ENCODE results near the gene NMNAT2. TPM values are rescaled to one million over a fixed set of nuclear protein-coding genes. Genes with fewer than 3 reads are reported as not detected.

The NMNAT2 gene
- polyA plus RNA-seq, 1 donor from 2014 or later, result 43.8 TPM

DNA sequence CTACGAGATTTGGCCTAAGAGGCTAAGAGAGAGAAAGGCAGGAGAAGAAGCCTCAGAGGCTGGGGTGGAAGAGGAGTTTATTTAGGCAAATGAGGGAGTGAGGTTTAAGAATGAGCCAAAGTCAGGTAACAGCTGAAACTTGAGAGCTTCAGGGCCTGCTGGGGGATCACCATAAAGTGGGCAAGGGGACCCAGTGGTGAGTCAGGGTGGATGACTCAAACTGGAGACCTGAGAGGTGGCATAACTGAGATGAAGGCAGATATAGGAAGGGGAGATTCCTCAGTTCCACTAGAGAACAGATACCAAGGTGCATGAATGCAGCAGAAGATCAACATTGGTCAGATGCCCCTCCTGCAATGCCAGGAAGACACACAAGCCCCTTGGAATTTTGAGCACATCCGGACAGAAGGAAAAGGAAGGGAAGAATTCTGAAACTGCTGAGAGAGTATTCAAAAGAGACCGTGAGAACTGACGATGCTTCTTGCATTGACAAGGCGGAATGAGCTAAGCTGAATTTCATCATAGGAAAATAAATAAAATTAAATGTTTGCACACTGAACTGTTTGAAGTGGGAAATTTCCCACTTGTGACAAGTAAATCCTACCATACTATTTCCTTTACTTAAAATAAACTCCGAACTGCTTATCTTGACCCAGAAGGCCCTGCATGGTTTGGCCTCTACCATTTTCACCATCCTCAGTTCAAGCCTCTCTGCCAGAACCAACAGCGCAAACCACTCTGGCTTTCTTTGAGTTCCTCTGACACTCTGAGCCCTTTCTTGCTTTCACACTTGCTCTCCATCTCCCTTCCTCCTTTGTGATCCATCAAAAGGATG, 94.1 kb downstream of the NMNAT2 start:
- H3K9me2 ChIP-seq (ENCODE audit: insufficient read depth, low read length), result no peaks in the 10 kb centered on the region
- H2AFZ ChIP-seq (ENCODE audit: low read depth, low read length), result no peak overlapping the region
- H3K36me3 ChIP-seq (ENCODE audit: insufficient read depth, low read length), result no peaks in the 10 kb centered on the region
- H3K27ac ChIP-seq (ENCODE audit: low read length), result no peak overlapping the region
- H3F3A ChIP-seq (ENCODE audit: insufficient read depth, low read length, poor library complexity, severe bottlenecking), result no peaks in the 10 kb centered on the region
- no peak overlapping the region for H3K4me2 ChIP-seq (ENCODE audit: low read length)
- no peak overlapping the region for H3K9ac ChIP-seq (ENCODE audit: low read length)
- TF ChIP-seq REST (IDR thresholded peaks at IDR 0.05; ENCODE audit: borderline replicate concordance), result no peak
- TF ChIP-seq SMC3 (conservative IDR thresholded peaks at IDR 0.05; ENCODE audit: poor library complexity), result no peak
- TF ChIP-seq RAD21 (conservative IDR thresholded peaks at IDR 0.05), result no peak
- no peak for TF ChIP-seq POLR2AphosphoS5 (IDR thresholded peaks at IDR 0.05)
- TF ChIP-seq EZH2 (IDR thresholded peaks at IDR 0.05; ENCODE audit: borderline replicate concordance, insufficient read depth, low read length, poor library complexity, severe bottlenecking), result no peak
- TF ChIP-seq MXI1 (conservative IDR thresholded peaks at IDR 0.05; ENCODE audit: poor library complexity, severe bottlenecking), result no peak
- no peak for TF ChIP-seq TAF1 (IDR thresholded peaks at IDR 0.05; ENCODE audit: low read depth)
- TF ChIP-seq, protein P1, sequence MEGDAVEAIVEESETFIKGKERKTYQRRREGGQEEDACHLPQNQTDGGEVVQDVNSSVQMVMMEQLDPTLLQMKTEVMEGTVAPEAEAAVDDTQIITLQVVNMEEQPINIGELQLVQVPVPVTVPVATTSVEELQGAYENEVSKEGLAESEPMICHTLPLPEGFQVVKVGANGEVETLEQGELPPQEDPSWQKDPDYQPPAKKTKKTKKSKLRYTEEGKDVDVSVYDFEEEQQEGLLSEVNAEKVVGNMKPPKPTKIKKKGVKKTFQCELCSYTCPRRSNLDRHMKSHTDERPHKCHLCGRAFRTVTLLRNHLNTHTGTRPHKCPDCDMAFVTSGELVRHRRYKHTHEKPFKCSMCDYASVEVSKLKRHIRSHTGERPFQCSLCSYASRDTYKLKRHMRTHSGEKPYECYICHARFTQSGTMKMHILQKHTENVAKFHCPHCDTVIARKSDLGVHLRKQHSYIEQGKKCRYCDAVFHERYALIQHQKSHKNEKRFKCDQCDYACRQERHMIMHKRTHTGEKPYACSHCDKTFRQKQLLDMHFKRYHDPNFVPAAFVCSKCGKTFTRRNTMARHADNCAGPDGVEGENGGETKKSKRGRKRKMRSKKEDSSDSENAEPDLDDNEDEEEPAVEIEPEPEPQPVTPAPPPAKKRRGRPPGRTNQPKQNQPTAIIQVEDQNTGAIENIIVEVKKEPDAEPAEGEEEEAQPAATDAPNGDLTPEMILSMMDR (IDR thresholded peaks at IDR 0.05; ENCODE audit: poor library complexity, severe bottlenecking), result no peak
- no peak for TF ChIP-seq EP300 (conservative IDR thresholded peaks at IDR 0.05; ENCODE audit: poor library complexity, severe bottlenecking)
- no peaks in the 10 kb centered on the region for H3K79me2 ChIP-seq (replicated peaks; ENCODE audit: insufficient read depth, low read length)
- H4K20me1 ChIP-seq (ENCODE audit: insufficient read depth), result no peaks in the 10 kb centered on the region
- no peaks in the 10 kb centered on the region for H3K9me3 ChIP-seq (ENCODE audit: low read length)
- no peak overlapping the region for H3K4me3 ChIP-seq (ENCODE audit: low read length)
- H3K27me3 ChIP-seq (ENCODE audit: insufficient read depth, low read depth, low read length), result no peaks in the 10 kb centered on the region

DNA sequence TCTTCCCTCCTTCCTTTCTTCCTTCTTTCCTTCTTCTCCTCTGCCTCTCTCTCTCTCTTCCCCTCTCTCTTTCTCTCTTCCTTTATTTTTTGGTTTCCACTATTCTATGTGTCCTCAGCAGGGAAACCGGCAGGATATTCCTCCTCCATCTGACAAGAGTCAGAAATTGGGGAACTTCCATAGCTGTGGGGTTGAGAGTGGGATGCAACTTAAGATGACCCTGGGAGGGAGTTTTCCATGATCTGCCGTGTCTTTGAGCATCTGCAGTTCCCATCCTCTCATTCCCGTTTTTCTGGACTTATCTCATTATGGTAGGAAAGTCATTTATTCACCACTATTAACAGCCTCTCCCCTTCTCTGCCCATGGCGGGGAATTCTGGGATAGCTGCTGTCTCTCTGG, 98.6 kb downstream of the NMNAT2 start:
- Histone ChIP-seq H3F3A (ENCODE audit: insufficient read depth, low read length, poor library complexity, severe bottlenecking) (no peaks in the 10 kb centered on the region), H3K27ac (ENCODE audit: low read length) (no peak overlapping the region), H3K79me2 (replicated peaks; ENCODE audit: insufficient read depth, low read length) (no peaks in the 10 kb centered on the region), H3K36me3 (ENCODE audit: insufficient read depth, low read length) (no peaks in the 10 kb centered on the region), H3K9me2 (ENCODE audit: insufficient read depth, low read length) (no peaks in the 10 kb centered on the region), H3K27me3 (ENCODE audit: insufficient read depth, low read depth, low read length) (no peaks in the 10 kb centered on the region), H3K4me3 (ENCODE audit: low read length) (no peak overlapping the region), H3K9ac (ENCODE audit: low read length) (no peak overlapping the region), H2AFZ (ENCODE audit: low read depth, low read length) (no peak overlapping the region), H4K20me1 (ENCODE audit: insufficient read depth) (no peaks in the 10 kb centered on the region), H3K9me3 (ENCODE audit: low read length) (no peaks in the 10 kb centered on the region), H3K4me2 (ENCODE audit: low read length) (no peak overlapping the region)
- TF ChIP-seq TAF1 (IDR thresholded peaks at IDR 0.05; ENCODE audit: low read depth) (no peak), RAD21 (conservative IDR thresholded peaks at IDR 0.05) (no peak), POLR2AphosphoS5 (IDR thresholded peaks at IDR 0.05) (no peak), EP300 (conservative IDR thresholded peaks at IDR 0.05; ENCODE audit: poor library complexity, severe bottlenecking) (no peak), REST (IDR thresholded peaks at IDR 0.05; ENCODE audit: borderline replicate concordance) (no peak), MXI1 (conservative IDR thresholded peaks at IDR 0.05; ENCODE audit: poor library complexity, severe bottlenecking) (no peak), EZH2 (IDR thresholded peaks at IDR 0.05; ENCODE audit: borderline replicate concordance, insufficient read depth, low read length, poor library complexity, severe bottlenecking) (no peak), SMC3 (conservative IDR thresholded peaks at IDR 0.05; ENCODE audit: poor library complexity) (no peak)
- TF ChIP-seq, protein P1 (IDR thresholded peaks at IDR 0.05; ENCODE audit: poor library complexity, severe bottlenecking), result no peak
